Activated CD8-positive, alpha-beta memory T cell treated with anti-CD3 and anti-CD28 coated beads for 36 hours (primary cell): ENCODE measurements around the gene PALD1. TPM values are rescaled to one million over a fixed set of nuclear protein-coding genes. Genes with fewer than 3 reads are reported as not detected.

Experiments used
- CTCF ChIA-PET: fragments of 350-600 bp; sonication (Branson Sonifier 250); formaldehyde crosslinking; loops from one replicate; lab custom pipeline; 2021; ENCODE audit warnings: antibody characterized with exemption; lab: Charles Lee
- POLR2A ChIA-PET: fragments of 350-600 bp; sonication (Branson Sonifier 250); formaldehyde crosslinking; loops from one replicate; lab custom pipeline; 2021; ENCODE audit warnings: antibody characterized with exemption; lab: Charles Lee
- total RNA-seq, 2 experiments: library from RNA; stranded (reverse); gene quantifications; one replicate each; pipeline ENCODE4 v1.2.3, GENCODE V29; 2021

PALD1 gene
- under 1 TPM; 0.46 to 0.55 TPM for total RNA-seq

DNA sequence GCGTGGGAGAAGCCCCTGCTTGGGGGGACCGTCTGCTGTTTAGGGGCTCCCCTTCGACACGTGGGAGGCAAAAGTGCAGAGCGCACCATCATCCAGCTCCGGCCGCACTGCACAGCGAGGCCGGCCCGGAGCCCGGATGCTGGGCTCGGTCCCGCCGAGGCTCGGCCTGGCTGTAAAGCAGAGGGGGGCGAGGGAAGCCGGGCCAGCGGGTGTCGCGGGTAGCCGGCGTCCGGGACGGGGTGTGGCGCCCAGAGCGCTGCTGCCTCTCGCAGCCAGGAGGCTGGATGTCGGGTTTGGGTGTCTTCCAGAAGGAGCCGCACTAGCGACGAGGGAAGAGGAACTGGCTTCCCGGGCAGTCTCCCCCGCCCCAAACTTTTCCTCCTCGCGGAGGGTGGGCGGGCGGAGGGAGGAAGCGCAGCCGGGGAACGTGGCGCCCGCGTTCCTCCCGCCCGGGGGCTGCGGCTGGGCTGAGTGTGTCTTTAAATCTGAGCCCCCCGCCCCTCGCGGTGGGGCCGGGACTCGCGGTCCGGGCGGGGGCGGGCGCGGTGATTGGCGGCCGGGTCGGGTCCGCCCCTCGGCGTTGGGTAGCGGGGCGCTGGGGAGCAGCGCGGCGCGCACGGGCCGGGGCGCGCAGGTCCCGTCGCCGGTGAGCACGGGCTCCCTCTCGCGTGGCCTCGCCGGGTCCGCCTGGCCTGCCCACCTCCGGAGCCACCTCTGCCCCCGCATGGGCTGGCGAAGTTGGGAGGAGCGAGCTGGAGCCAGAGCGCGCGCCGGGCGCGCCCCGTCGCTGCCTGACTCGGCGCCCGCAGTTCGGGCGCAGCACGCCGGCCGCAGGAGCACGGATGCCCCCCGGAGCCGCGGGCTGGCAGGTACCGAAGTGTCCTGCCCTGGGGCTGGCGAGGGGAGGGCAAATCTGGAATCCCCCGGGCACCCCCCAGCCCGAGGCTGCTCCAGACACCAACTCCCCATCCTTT lies at the start of gene PALD1:
Gene PALD1, plus strand, starts transcription at position 577 of the 974 bp plus-strand sequence. CDS start 47,185 bp downstream, outside the sequence.
- POLR2A ChIA-PET: interaction anchor here (0.6 kb wide), 1 partner anchor 414 kb away, joined by 6 read pairs; no protein-coding TSS in a partner anchor
- CTCF ChIA-PET: no interaction called here

DNA sequence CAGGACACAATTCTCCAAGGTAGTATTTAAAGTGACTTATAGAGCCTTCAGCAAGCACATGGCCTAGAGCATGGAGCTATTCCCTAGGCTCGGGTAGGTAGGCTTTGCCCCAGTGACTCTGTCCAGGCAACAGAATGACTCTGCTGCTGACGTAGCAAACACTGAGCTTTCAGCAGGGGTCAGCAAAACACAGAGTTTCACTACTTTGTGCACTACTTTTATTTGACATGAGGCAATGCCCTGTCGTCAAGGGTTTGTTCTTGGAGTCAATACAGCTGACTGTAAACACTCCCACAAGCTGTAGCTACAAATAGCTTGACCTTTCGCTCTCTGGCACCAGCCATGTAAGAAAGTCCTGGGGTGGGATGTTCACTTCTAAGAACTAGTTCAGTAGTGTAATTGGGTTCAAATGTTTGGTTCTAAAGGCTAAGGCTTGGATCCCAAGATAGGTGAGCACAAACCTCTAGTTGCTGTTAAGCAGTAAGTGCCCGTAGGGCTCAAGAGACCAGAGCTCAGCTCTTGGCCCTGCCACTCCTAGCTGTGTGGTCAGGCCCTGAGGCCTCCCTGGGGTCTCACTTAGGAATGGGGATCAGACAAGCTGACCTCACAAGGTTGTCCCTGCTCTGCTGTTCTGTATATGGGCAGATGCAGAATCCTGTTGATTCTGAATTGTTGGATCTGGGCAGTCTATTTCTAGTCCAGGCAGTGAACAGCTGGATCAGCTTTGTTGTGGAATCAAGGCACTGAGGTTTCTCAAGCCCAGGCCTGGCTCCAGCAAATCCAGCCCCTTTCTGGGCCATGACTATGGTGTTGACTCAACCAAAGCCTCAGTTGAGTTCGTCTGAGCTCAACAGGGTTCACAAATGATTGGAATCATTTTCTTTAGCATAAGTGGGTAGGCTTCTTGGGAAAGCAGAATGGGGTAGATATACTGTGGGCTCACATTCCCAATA lies 47.8 kb upstream of the PALD1 start:
- CTCF ChIA-PET: interaction anchor here (1.2 to 1.7 kb wide), 2 partner anchors 25 to 34 kb away, joined by 3 to 7 read pairs; no protein-coding TSS in a partner anchor
- POLR2A ChIA-PET: no interaction called here

- CTCF ChIA-PET: interaction anchor here (0.5 to 1.7 kb wide), 2 partner anchors 27 to 32 kb away, joined by 3 to 7 read pairs; no protein-coding TSS in a partner anchor
- POLR2A ChIA-PET: no interaction called here
Observed at GRCh38 chr10:70432101-70432500, 46.5 kb upstream of the PALD1 start.

DNA sequence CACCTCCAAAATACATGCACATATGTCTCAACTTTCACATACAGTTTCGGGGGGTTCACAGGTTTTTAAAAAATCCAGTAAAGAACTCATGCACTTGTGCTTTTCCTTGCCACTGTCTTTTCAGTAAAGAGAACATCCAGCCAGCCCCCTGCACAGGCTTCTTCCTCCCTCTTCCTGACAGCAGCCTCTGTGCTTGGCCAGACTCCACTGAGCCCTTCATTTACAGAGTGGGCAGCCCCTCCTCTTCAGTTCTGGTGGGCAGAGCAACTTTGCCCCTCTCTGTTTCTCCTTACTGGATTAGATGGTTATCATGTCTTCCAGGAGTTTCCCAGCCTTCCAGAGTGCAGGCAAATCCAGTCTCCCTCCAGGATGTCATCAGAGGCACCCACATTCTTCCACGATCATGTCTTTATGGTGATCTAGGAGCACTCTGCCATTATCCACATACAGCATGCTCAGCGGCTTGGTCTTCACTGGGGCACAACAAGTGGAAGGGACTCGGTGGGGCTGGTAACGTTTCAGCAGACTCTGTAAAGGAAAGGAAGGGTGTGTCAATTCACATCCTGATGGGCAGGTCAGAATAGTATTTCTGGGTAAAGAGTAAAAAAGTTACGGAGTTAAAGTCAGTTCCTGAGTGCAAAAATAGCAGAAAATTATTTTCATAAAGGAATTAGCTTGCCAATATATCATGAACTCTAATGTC lies 45.9 kb upstream of the PALD1 start:
- ChIA-PET POLR2A (no interaction called here), CTCF (interaction anchor here (0.5 kb wide), 1 partner anchor 32 kb away, joined by 3 read pairs; no protein-coding TSS in a partner anchor)

- POLR2A ChIA-PET: no interaction called here
- CTCF ChIA-PET: no interaction called here
Observed at GRCh38 chr10:70433581-70434280, 44.8 kb upstream of the PALD1 start.

DNA sequence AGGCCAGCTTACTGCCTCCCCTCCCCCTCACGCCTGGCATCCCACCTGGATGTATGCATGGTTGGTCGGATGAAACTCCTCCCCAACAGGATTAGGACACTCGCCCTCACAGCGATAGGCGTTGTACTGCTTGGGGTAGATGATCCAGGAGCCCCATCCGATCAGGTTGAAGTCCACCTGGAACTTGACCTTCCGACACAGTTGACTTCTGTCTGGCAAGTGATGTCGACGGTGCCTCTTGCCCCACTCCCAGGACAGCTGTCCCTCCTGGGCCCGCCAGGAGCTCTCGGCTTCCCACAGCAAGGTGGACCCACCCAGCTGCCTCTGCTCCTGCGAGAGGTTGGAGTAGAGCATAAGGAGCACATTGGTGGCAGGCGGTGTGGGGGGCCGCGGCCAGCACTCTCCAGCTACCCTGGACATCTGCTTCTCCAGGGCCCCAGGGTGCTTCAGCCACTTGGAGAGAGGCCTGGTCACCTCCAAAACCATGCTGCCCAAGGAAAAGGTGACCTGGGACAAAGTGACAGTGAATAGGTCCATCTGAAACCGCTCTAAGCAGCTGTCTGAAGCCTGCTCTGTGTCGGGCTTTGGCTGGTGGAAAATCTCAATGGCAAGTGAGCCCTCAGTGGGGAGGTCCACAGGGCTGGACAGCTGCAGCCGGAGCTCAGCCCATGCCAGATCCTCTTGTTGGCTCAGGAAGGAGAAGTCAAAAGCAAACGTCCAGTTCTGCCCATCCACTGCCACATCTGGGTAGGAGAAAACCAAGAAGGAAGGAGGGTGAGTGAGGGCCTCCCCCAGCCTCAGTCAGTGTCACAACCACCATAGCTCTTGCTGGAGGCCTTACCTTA lies 43.1 kb upstream of the PALD1 start:
- POLR2A ChIA-PET: no interaction called here
- CTCF ChIA-PET: no interaction called here

- CTCF ChIA-PET: interaction anchor here (0.6 kb wide), 1 partner anchor 69 kb away, joined by 3 read pairs; no protein-coding TSS in a partner anchor
- POLR2A ChIA-PET: no interaction called here
Observed at GRCh38 chr10:70437721-70438120, 40.8 kb upstream of the PALD1 start.

- ChIA-PET POLR2A (no interaction called here), CTCF (interaction anchor here (1.5 kb wide), 1 partner anchor 21 kb away, joined by 4 read pairs; no protein-coding TSS in a partner anchor)
Observed at GRCh38 chr10:70440296-70441160, 38.0 kb upstream of the PALD1 start.

DNA sequence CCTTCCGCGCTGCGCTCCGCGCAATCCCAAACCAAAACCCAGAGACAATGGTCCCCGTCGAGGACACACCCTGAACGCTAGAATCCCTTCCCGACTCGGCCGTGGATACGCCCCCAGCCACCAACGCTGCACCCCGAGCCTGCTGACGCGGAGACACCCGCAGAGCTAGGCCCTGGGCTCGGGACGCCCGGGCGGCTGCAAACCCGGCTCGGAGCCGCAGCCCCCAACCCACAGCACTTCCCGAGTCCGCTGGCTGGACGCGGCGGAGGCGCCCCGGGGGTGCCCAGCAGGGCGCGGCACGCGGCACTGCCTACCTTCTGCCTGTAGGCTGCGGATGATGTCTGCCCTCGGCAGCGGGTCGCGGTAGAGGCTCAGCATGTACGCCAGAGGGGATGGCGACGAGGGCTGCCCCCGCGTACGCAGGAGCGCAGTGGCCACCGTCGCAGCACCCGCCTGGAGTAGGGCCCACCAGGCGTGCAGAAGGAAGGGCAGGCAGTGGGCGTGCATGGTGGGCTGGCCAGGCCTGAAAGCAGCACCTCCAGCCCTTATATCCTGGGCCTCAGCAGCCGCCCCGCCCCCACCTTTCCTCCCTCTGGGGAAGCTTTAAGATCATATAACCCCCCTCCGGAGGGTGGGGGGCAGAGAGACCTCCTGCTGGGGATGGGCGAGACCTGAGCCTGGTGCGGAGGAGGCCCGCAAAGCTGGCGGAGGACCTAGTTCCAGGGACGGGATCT lies 37.2 kb upstream of the PALD1 start, which contains the start of gene NODAL:
Gene NODAL, minus strand, starts transcription at position 521 of the 734 bp plus-strand sequence. Its CDS starts 14 bp downstream, at position 507.
- CTCF ChIA-PET: interaction anchor here (1.5 kb wide), 1 partner anchor 20 kb away, joined by 4 read pairs; no protein-coding TSS in a partner anchor
- POLR2A ChIA-PET: interaction anchor here (0.6 kb wide), 1 partner anchor 371 kb away, joined by 3 read pairs; no protein-coding TSS in a partner anchor

- ChIA-PET POLR2A (interaction anchor here (0.6 kb wide), 1 partner anchor 370 kb away, joined by 3 read pairs; no protein-coding TSS in a partner anchor), CTCF (interaction anchor here (1.5 kb wide), 1 partner anchor 19 kb away, joined by 4 read pairs; no protein-coding TSS in a partner anchor)
Observed at GRCh38 chr10:70441895-70442309, 36.7 kb upstream of the PALD1 start.

GRCh38 chr10:70442332-70442988 lies 36.1 kb upstream of the PALD1 start:
- CTCF ChIA-PET: interaction anchor here (1.5 kb wide), 1 partner anchor 19 kb away, joined by 4 read pairs; no protein-coding TSS in a partner anchor
- POLR2A ChIA-PET: no interaction called here

DNA sequence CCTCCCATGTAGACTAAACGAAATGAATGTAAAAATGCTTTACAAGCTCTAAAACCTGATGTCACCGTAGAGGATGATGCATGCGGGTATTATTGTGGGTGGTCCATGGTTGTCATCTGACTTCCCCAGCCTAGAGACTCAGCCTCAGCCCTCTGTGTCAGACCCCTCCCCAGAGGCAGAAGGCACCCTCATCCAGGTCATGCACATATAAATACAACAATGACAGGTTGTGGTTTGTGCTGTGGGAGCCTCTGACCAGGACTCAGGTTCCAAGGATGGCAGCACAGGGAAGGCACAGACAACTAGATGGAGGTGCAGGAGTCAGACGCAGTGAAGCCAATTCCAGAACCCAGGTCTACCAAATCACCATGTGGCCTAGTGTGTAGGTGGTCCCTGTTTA lies 33.8 kb upstream of the PALD1 start:
- CTCF ChIA-PET: interaction anchor here (0.7 kb wide), 1 partner anchor 74 kb away, joined by 3 read pairs; no protein-coding TSS in a partner anchor
- POLR2A ChIA-PET: no interaction called here

GRCh38 chr10:70445718-70446657 lies 32.6 kb upstream of the PALD1 start:
- CTCF ChIA-PET: interaction anchor here (0.6 kb wide), 1 partner anchor 68 kb away, joined by 3 read pairs; no protein-coding TSS in a partner anchor

More at GRCh38 chr10:70445718-70446657, 32.6 kb upstream of the PALD1 start:
- POLR2A ChIA-PET: no interaction called here
